Islet of Langerhans (tissue), 1 donor: ENCODE data around the gene DGCR2.

Source experiments
- FAIRE-seq: peaks from one replicate; lab custom pipeline; 2011; peaks lifted over from hg19 to GRCh38; lab: Jason Lieb, UNC

The DGCR2 gene

GRCh38 chr22:19146215-19146968 lies 24.2 kb upstream of the DGCR2 start:
- no peak for FAIRE-seq

- FAIRE-seq, result no peak
Observed at GRCh38 chr22:19143967-19144400, 21.8 kb upstream of the DGCR2 start.

- FAIRE-seq, result no peak
Observed at GRCh38 chr22:19143212-19143611, 21.0 kb upstream of the DGCR2 start.

GRCh38 chr22:19142394-19142793 lies 20.2 kb upstream of the DGCR2 start:
- FAIRE-seq, result no peak

- FAIRE-seq, result no peak
Observed at GRCh38 chr22:19139974-19140373, 17.8 kb upstream of the DGCR2 start.

- FAIRE-seq, result no peak
Observed at GRCh38 chr22:19139001-19139356, 16.8 kb upstream of the DGCR2 start.

- FAIRE-seq, result no peak
Observed at GRCh38 chr22:19138217-19139000, 16.2 kb upstream of the DGCR2 start.

- FAIRE-seq, result no peak
Observed at GRCh38 chr22:19137384-19138216, 15.4 kb upstream of the DGCR2 start.

GRCh38 chr22:19136915-19137314 lies 14.7 kb upstream of the DGCR2 start:
- FAIRE-seq, result no peak

- FAIRE-seq, result no peak
Observed at GRCh38 chr22:19134874-19135273, 12.7 kb upstream of the DGCR2 start.

GRCh38 chr22:19134176-19134831 lies 12.1 kb upstream of the DGCR2 start:
- FAIRE-seq, result no peak

- FAIRE-seq, result no peak
Observed at GRCh38 chr22:19133561-19133960, 11.3 kb upstream of the DGCR2 start.

- no peak for FAIRE-seq
Observed at GRCh38 chr22:19132693-19133400, 10.6 kb upstream of the DGCR2 start.

- FAIRE-seq, result no peak
Observed at GRCh38 chr22:19132153-19132552, 9.9 kb upstream of the DGCR2 start.

- FAIRE-seq, result no peak
Observed at GRCh38 chr22:19131685-19132015, 9.4 kb upstream of the DGCR2 start.

- FAIRE-seq, result no peak
Observed at GRCh38 chr22:19130959-19131684, 8.9 kb upstream of the DGCR2 start, which contains the start of gene TSSK2. Gene TSSK2, plus strand, starts transcription at chr22:19131308. Its CDS starts 92 bp downstream, at chr22:19131400.

- no peak for FAIRE-seq
Observed at GRCh38 chr22:19129871-19130270, 7.7 kb upstream of the DGCR2 start.

- FAIRE-seq, result no peak
Observed at GRCh38 chr22:19128946-19129727, 6.9 kb upstream of the DGCR2 start.

- no peak for FAIRE-seq
Observed at GRCh38 chr22:19128009-19128401, 5.8 kb upstream of the DGCR2 start.

GRCh38 chr22:19127329-19128008 lies 5.3 kb upstream of the DGCR2 start:
- FAIRE-seq, result no peak
